NCI-H1105 (cell line): ENCODE measurements around the gene RERE.

Experiments
- DNase-seq: peaks from one replicate; lab custom pipeline; 2025; lab: John Stamatoyannopoulos, UW

RERE gene

DNA sequence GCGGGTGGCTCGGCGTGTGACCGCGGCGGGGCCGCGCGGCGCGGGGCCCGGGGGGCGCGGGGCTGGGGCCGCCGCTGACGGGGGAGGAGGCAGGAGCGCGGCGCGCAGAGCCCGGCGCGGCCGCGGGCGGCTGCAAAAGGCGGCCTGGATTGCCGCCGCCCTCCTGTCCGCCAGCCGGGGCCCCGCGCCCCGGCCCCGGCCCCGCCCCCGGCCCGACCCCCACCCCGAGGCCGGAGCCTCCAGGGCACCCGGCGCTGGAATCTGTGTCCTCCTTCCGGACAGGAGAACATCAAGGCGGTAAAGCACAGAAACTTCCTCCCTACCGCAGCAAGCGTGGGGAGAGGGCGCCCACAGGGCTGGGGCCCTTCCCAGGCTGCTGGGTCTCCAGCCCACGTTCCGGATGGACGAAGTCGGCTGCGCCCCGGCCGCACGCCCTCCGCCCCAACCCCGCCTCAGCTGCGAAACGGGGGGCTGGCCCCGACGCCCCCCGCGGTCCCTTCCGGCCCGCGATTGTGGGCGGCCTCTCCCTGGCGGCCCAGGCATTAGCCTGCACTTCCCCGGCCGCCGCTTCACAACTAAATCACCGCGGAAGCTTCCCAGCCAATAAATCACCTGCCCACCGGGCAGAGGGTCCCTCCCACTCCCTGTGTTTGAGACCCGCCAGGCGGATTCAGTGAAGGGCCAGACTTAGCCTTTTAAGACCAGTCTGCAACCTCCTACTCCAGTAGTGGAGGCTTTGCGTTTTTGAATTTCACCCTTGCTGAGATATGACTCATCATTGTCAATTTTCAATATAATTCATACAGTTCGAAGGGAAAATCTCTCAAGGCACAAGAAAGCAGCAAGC lies 393.5 kb downstream of the RERE start:
- DNase-seq = peak; percentile 78

DNA sequence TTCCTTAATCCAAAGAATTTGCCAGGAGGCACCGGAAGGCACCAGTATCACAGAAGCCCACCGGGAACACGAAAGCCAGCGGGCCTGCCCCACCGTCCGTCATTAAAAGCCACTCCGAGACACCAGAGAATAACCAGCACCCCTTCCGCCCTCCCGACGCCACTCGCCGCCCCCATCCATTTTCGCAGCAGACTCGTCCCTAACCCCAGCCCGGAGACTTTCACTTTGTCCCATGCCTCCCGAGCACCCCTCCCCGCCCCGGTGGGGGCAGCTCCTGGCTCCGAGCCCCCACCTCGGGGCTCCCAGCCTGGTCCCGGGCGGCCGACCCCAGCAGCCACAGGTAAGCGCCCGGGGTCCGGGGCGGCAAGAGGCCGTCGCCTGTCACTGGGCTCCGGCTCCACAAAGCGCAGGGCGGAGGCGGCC lies 394.2 kb downstream of the RERE start:
- DNase-seq = peak; percentile 24

DNA sequence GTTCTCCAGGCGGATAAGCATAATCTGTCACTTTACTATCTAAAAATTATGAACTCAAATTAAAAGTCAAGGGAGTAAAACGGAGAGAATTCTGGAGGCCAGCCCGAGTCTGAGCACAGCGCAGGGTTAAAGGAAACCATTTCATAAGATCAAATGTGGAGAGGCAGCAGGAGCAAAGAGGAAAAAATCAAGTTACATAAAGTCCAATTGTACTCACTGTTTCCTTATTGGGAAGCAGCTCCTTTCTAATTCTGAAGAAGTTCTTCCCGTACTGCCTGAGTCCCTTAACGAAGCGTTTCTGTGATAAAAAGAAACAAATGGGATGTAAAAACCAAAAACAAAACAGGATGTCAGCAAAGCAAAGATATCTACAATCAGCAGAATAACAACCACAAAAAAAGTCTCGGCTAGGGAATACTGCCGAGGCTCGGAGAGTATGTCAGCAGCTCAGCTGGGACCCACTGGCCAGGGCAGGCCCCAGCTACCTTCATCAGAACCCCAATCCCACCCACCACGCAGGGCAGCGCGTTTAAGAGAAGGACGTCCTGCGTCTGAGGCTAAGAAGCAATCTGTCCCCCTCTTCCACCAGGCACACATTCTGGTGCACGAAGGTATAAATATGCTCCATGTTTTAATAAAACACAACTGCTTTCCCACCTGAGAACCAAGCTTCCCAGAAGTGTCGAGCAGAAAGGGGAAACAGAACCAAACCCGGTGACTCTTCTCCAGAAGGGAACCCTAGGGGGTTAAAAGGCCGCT lies 394.8 kb downstream of the RERE start:
- DNase-seq = no peak

DNA sequence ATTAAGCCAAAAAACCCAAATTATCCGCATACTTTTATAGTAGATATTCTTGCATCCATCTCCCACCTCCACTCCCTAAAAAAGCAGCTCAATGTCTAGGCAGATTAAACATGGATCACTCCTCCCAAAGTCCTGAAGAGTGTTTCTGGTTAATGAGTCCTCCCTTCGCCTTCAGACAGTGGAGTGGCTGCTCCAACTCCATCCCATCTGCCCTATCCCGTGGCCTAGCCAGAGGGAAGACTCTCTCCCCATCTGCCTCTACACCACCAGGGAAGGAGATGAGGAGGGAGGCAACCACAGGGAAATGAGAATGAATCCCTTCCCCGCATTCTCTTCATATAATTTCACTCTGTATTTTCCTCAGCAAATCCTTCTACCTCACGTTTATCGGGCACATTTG lies 395.7 kb downstream of the RERE start:
- no peak for DNase-seq

DNA sequence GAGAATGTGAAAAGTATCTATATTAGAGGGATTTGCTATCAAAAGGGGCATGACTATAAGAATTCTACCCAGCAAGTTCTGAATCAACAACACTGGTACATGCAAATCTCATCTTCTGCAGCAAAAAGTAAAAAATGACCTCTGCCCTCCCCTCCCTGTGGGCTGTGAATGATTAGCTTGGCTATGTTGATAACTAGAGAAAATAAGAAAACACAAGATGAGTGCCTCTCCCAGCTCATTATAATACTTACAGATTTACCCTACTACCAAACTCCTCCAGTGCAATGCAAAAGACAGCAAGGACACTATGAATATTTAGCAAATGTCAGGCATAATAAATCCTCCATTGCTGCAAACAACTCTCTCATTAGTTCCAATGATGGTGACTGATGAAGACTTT lies 397.1 kb downstream of the RERE start:
- DNase-seq = no peak

DNA sequence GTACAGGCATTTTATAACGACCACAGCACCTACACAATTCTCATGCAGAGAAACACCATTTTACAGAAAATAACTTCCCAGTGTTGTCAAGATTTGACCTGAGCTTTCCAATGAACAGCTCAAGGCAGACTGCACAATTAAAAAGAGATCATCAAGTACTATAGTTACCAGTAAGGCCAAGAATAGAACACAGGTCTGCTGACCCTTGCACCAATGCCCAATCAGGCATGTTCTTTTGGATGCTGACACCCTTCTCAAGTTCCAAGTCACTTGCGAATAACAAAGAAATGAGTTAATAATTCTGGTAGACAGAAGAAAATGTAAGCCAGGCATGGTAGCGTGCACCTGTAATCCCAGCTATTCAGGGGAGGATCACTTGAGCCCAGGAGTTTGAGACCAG lies 397.6 kb downstream of the RERE start:
- no peak for DNase-seq

DNA sequence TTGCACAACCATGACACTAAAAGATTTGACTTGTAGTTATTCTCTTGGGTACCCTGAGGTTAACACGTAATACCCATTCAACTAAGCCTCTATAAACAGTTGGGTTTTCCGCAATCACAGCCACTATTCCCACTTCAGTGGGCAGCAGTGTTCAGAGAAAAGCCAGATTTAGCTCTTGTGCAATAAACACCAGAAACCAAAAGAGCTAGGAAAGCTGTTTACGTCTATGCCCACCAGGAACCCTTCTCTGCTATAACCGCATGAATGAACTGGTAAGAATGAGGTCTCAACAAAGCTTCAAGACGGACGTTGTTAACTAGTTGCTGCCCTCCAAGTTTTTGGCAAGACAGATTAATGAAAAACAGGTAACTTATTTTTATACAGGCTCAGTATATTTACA lies 398.3 kb downstream of the RERE start:
- DNase-seq = no peak

DNA sequence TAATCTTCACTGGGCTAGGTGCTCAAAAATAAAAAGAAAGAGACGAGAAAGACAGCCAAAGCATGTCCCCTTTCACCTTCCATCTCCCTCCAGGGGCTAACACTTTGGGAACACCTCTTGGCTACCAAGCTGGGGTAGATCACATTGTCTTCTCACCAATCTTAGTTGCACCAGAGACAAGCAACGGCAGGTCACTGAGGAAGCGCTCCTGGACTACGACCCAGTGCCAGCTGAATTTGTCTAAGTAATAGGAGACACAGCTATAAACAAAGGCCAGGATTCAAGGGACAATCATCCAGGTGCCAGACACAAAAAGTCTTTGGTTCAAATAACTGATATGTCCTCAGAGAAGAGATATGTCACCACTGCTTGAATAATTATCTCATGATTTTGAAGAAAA lies 399.1 kb downstream of the RERE start:
- no peak for DNase-seq

DNA sequence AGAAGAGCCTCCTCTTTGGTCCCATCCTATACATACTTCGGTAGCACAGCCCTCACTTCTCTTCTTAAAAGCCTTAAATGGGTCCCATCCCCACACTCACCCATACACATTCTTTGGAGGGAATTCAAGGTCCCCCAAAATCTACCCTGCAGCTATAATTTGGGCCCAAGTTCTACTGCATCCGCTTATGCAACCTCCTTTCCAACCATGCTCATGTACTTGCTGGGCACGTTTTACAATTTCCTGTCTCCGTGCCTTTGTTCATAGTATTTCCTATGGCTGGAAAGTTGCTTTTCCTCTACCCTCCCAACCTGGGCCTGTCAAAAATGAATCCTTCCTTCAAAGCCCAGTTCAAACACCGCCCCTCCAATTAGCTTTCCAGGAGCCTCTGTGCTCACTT lies 399.8 kb downstream of the RERE start:
- DNase-seq = no peak

DNA sequence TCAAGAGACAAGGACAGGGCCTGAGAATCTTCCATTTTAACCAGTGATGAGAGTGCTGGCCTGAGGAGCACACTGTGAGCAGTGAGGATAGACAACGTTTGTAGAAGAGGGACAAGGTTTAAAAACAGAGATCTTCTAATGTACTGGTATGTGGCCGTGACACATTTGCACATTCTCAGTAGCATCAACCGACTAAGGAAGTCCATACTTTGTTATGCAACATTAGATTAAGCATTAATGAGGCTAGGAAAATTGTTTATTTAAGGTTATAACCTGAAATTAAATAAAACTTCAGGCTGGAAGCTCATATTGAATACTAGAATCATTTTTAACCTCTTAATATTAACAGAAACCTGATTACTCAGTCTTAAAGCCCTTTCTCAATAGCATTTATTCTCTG lies 400.6 kb downstream of the RERE start:
- DNase-seq = no peak

DNA sequence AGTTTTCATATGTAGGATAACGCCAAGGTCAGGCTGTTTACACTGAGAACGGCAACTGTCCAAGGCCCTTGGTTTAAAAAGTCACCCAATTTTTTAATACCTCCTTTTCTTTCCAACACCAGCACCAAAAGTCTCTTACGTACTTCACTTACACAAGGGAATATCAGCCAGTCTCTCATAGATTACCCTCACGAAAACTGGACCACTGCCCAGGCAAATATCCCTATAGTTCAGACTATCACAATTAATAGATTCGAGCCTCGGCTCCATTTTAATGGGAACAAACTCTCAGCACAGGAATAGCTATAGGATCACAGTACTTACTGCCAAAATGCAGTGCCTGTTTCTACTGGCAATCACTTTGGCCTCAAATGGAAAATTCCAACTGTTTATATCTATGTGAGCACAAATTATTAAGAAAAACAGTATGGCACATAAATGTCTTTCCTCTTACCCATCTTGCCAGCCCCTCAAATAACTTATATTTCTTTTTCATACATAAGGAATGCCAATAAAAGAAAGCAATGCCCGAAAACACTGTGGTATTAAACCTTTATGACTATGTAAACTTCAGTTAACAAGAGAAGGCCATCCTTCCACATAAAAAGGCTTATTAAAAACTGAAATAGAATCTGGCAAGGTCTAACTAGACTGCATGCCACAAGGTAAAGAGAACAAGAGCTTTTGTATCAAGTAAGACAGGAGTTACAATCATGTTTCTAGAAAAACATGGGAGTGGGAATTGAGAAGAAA lies 401.7 kb downstream of the RERE start:
- peak; percentile 79 for DNase-seq

DNA sequence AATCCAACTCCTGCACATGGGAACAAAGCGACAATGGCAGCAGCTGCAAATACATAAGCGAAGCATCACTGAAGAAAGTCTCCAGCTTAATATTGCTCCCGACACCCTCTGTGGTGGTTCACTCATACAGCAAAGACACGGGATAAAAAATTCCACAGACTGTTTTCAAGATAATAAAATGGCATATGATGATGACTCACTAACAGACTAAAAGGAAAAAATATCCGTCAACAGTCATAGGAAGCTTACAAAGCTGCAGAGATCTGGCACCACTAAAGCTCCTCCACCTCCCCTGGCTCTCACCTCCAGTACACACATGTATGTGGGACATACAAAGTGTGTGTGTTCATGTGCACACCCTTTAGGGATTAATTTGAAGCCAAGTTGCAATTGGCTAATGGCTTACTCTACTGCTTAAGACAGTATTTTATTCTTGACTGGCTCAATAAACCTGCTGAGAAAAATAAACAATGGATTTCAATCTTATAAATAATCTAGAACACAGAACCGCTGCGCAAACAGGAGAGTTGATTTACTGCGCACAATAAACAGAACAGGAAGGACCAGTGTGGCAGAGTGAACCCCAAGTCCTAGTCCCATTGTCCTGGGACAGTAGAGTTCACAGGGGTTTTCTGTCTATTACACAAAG lies 405.1 kb downstream of the RERE start:
- no peak for DNase-seq

DNA sequence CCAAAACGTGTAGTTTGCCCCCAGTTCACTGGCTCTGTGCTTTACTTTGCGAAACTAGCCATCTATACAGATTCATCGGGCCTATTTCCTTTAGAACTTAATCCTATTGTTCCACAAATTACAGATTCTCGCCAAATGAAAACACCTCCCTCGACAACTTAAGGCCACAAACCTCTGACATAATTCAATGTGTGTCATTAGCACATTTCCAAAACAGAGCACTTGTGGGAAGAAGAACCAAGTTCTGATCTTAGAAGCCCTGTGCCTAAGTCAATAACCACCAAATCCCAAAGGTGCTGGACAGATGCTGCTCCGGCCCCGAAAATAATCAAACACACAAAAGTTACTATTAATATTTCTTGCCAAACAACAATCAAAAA lies 405.6 kb downstream of the RERE start:
- DNase-seq = no peak

DNA sequence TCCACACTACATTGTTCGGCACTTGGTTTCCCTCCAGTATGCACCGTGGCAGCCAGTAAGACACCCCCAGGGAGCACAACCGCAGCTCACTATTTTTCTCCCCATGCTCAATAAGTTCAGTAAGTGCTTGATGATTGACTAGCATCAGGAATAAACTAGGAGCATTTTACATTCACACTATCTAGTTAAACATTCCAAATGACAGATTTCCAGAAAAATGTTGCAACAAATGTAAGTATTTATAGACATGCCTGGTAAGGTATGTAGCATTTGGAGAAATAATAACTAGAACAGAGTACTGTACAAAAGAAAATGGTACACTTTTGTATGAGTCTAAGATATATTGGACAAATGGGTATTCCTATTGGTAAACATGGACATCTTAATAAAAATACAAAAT lies 406.6 kb downstream of the RERE start:
- DNase-seq = no peak

DNA sequence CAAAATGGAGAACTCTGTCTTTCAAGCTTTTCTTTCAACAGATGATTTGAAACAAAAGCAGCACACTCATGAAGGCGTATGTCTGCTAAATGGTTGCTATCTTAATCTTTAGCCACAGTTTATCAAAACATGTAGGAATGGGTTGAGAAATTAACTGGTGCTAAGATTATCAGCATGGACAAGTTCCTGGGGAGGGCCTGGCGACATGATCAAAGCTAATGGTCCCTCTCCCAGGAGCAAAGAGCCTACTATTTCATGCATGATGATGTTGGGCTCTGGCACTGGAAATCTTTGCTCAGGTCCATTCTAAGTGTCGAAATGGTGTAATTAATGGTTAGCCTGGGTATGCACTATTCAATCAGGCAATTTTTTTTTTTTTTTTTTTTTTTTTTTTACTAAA lies 407.8 kb downstream of the RERE start:
- no peak for DNase-seq

DNA sequence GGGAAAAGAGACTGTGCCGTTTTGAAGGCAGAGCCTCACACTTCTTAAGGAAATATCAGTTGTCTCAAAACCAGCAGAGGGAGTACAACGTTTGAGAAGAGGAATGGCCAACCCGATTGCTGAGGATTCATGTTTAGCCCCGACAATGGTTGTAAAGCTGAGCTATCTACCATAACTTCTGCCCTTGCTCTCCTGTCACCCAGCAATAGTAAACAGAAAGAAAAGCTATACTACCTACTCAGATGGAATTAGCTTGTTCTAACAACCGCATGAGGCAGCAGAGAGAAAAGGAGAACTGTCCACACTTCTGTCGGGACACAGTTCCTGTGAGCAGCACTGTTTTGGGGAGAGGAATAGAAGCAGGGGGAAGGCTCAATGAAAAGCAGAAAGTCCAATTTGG lies 408.3 kb downstream of the RERE start:
- DNase-seq = no peak

DNA sequence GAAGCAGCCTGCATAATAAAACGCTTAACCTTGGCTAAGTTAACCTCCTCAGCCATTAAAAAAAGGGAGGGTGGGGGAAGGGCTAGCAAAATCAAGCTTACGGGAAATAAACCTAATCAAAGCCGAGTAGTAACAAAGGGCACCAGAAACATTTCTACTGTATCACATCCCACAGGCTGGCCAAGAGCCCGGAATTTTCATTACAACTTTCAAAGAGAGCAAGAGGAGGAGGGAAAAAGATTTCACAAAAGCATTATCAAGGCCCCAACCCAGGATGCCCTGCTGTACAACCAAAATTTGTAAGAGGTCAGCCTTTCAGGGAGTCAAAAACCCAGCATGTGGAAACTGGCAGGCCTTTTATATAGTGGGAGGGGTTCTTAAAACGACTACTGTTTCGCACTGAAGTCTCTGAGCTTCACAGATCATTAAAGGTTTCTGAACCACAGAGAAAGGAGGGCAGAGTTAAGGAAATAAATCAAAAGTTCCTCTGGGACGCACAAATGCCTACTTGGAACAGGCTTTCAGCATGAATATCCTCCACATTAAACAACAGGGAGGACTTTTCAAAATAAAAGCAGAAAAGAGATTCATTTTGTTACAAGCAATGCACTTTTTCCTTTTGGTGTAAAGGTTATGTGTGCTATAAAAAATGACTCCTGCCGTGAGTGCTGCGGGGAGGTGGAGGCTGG lies 409.1 kb downstream of the RERE start:
- no peak for DNase-seq

DNA sequence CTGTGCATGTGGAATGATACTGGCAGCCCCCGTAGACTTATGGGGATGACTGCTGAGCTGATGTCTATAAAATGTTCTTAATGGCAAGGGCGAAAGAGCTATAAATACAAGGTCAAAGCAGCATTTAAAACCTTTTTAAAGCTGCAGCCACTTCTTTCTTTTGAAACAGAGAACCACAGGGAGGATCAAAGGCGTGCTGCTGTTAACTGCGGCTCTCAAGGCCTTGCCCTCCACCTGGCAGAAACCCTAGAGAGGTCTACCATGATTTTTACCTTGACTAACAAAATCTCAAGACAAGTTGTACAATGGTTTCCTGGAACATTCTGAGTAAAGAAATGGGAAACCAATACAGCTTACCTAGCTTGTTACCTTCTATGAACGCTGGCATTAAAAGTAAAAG lies 409.8 kb downstream of the RERE start:
- DNase-seq = no peak

DNA sequence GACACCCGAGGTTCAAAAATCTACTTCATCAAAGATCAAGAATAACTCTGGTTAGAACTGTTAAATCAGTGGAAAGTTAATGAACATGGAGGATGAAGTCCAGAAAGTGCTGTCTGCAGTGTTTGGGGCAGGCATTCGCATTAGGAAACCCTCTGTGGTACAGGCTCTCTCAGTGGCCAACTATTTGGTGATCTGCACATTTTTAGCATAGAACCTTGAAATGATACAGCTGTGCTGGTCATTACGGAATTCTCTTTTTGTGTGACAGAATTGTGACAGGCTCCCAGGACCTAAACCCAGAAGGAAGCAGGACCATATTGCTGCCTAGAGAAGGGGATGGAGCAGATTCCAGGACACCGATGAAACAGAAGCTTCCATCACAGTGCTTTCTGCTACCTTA lies 410.5 kb downstream of the RERE start:
- DNase-seq = no peak

DNA sequence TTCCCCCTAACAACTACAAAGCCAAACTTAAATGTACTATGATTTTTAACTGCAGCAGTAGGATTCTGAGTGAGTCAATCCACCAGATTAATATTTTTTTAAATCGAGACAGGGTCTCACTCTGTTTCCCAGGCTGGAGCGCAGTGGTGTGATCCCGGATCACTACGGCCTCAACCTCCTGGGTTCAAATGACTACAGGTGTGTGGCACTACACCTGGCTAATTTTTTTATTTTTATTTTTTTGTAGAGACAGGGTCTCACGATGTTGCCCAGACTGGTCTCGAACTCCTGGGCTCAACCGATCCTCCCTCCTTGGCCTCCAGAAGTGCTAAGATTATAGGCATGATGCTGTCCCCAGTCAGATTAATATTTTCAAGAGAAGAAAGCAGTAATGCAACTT lies 411.4 kb downstream of the RERE start:
- DNase-seq = no peak

DNA sequence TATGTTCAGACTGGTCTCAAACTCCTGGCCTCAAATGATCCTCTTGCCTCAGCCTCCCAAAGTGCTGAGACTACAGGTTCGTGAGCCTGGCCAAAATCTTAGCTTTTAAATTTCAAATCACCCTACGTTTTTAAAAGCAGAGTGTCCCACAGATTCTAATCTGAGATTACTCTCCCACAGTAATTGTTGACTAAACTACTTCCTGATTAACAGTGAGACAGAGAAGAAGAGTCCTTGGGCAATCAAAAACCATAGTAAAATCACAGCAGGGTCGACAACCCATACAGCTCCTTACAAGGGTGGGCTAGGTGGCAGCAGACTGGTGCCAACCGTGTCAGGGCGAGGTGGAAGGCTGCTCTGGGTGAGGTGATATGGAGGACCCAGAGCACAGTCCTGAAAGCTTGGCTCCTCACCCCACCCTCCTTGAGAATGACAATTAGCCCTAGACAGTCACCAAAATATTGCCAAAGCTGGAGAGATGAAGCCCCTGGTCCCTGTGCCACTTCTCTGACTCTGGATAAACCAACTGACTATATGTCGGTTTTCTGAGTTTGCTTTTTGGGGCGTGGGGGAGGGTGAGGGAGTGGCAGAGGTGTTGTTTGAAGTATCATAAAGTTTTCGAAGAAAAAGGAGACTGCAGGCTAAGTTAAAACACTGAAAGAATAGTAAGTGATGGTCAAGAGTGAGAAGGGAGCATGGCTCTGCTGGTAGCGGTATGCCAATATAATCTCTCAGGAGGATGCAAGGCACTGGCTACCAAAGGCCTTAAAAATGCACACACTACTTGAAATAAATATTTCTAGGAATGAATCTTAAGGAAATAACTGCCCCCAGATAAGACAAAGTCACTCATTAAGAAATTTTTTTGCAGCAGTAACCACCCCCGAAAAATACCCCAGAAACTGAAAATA lies 412.7 kb downstream of the RERE start:
- no peak for DNase-seq
